Ovary (tissue), 3 donors: Measurements from ENCODE around the gene TSGA10IP.

Source experiments
- POLR2A ChIP-seq: fragments of 450-650 bp; IDR thresholded peaks from one replicate; pipeline ENCODE4 v1.6.1; 2017; ENCODE audit warnings: antibody characterized with exemption, mild to moderate bottlenecking, moderate library complexity
- TF ChIP-seq, protein P1 (sequence below), 3 donors: fragments of 450-650 bp in 2 of 3; fragments of 200-600 bp in 1 of 3; IDR thresholded peaks; one replicate each; pipeline versions ENCODE4 v1.5.1 to v1.8.0; 2016 to 2022; ENCODE audit warnings: antibody characterized with exemption in 3 of 3, mild to moderate bottlenecking in 1 of 3
- donor health status: DM: no; HTN: no; CAD: no.

DNA sequence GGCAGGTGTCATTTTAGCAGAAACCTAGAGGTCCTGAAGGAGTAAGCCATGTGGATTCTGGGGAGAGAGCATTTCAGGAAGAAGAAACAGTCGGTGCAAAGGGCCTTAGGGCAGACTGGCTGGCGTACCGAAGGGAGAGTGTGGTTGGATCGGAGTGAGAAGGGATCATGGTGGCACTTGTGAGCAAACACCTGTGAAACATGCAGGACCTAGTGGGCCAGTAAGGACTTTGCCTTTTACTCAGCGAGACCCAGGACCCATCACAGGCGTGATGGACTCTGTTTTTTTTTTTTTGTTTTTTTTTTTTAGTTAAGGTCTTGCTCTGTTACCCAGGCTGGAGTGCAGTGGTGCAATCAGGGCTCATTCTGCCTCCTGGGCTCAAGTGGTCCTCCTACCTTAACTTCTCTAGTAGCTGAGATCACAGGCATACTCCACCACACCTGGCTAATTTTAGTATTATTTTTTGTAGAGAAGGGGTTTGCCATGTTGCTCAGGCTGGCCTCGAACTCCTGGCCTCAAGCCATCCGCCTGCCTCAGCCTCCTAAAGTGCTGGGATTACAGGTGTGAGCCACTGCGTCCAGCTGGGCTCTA lies 3.5 kb upstream of the TSGA10IP start:
- TF ChIP-seq, protein P1, sequence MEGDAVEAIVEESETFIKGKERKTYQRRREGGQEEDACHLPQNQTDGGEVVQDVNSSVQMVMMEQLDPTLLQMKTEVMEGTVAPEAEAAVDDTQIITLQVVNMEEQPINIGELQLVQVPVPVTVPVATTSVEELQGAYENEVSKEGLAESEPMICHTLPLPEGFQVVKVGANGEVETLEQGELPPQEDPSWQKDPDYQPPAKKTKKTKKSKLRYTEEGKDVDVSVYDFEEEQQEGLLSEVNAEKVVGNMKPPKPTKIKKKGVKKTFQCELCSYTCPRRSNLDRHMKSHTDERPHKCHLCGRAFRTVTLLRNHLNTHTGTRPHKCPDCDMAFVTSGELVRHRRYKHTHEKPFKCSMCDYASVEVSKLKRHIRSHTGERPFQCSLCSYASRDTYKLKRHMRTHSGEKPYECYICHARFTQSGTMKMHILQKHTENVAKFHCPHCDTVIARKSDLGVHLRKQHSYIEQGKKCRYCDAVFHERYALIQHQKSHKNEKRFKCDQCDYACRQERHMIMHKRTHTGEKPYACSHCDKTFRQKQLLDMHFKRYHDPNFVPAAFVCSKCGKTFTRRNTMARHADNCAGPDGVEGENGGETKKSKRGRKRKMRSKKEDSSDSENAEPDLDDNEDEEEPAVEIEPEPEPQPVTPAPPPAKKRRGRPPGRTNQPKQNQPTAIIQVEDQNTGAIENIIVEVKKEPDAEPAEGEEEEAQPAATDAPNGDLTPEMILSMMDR (IDR thresholded peaks at IDR 0.05) = no peak
- no peak for TF ChIP-seq POLR2A
